CD4-positive, CD25-positive, alpha-beta regulatory T cell (primary cell): ENCODE results near the gene SLC16A5. TPM values are rescaled to one million over a fixed set of nuclear protein-coding genes. Genes with fewer than 3 reads are reported as not detected.

ENCODE experiments used
- ATAC-seq, 2 donors: fragments of 150-1000 bp; cut with Tn5 transposase; one replicate each; pipeline ENCODE4 v1.10.0; 2021; ENCODE audit warnings: low read depth in 2 of 2, moderate number of reproducible peaks in 2 of 2, moderate library complexity in 1 of 2
- DNase-seq, 3 donors: peaks; one replicate each; pipeline versions ENCODE4 v3.0.0 to v3.0.0-alpha.2; 2012 to 2022; ENCODE audit warnings: mixed read lengths in 1 of 3
- H3K27ac ChIP-seq: one replicate; pipeline ENCODE4 v1.7.0; 2013; ENCODE audit warnings: mild to moderate bottlenecking, low read length; ENCODE audit not compliant: insufficient read depth, poor library complexity, severe bottlenecking
- H3K27me3 ChIP-seq: one replicate; pipeline ENCODE4 v1.7.0; 2013; ENCODE audit warnings: low read length; ENCODE audit not compliant: control insufficient read depth, insufficient read depth
- H3K36me3 ChIP-seq: one replicate; pipeline ENCODE4 v1.7.0; 2013; ENCODE audit warnings: mild to moderate bottlenecking, low read length, moderate library complexity; ENCODE audit not compliant: control insufficient read depth, insufficient read depth
- H3K4me1 ChIP-seq: 2 replicates; pipeline ENCODE4 v1.7.0; 2013; ENCODE audit warnings: mild to moderate bottlenecking, low read length; ENCODE audit not compliant: insufficient read depth, control insufficient read depth, poor library complexity, severe bottlenecking
- H3K4me3 ChIP-seq: one replicate; pipeline ENCODE4 v1.7.0; 2013; ENCODE audit warnings: low read depth, mild to moderate bottlenecking, low read length, moderate library complexity
- H3K9me3 ChIP-seq, 2 experiments: 1 replicate in 1 of 2; 2 replicates in 1 of 2; pipeline ENCODE4 v1.7.0; 2013; ENCODE audit warnings: low read length in 2 of 2, mild to moderate bottlenecking in 1 of 2, moderate library complexity in 1 of 2; ENCODE audit not compliant: control insufficient read depth in 2 of 2
- H3K27ac Mint-ChIP-seq, 3 donors: one replicate each; pipeline ENCODE4 v1.8.0; 2020 to 2022; ENCODE audit warnings: mild to moderate bottlenecking in 3 of 3, mixed read lengths in 3 of 3, moderate library complexity in 2 of 3
- H3K27me3 Mint-ChIP-seq: one replicate; pipeline ENCODE4 v1.8.0; 2022; ENCODE audit warnings: mild to moderate bottlenecking, mixed read lengths
- H3K36me3 Mint-ChIP-seq: one replicate; pipeline ENCODE4 v1.8.0; 2020; ENCODE audit warnings: mixed read lengths
- H3K4me1 Mint-ChIP-seq, 4 donors: one replicate each; pipeline ENCODE4 v1.8.0; 2020 to 2022; ENCODE audit warnings: mixed read lengths in 4 of 4, mild to moderate bottlenecking in 1 of 4
- H3K4me3 Mint-ChIP-seq, 4 donors: one replicate each; pipeline ENCODE4 v1.8.0; 2020 to 2022; ENCODE audit warnings: mild to moderate bottlenecking in 4 of 4, mixed read lengths in 4 of 4, moderate library complexity in 3 of 4
- H3K9me3 Mint-ChIP-seq, 7 donors: one replicate each; pipeline ENCODE4 v1.8.0; 2020 to 2022; ENCODE audit warnings: mixed read lengths in 7 of 7, mild to moderate bottlenecking in 3 of 7, moderate library complexity in 2 of 7
- polyA plus RNA-seq, 4 donors: library from polyadenylated mRNA; unstranded; fragments of 300-500 nt; fragmentation: Illumina TruSeq; gene quantifications; one replicate each; pipeline ENCODE4 v1.2.3, GENCODE V29; 2021
- total RNA-seq: library from RNA; stranded (reverse); gene quantifications from one replicate; pipeline ENCODE4 v1.2.3, GENCODE V29; 2022

Gene SLC16A5
- total and polyA plus RNA-seq, 5 donors from 2014 or later, result 1.3 to 9.3 (median 2.2) TPM

- no peaks in the 10 kb centered on the region for H3K9me3 Mint-ChIP-seq
Measured at GRCh38 chr17:75154195-75155106, 66.7 kb downstream of the SLC16A5 start, which contains the start of gene JPT1. JPT1 (minus strand) TSS chr17:75154512; CDS start chr17:75154397, 115 bp downstream.

GRCh38 chr17:75155191-75155601, 67.4 kb downstream of the SLC16A5 start:
- no peak for ATAC-seq
- H3K27ac Mint-ChIP-seq, result peak overlapping the region in 2 of 3 donors; percentile 89 to 92
- peak overlapping the region; percentile 68 for H3K4me3 ChIP-seq
- no peaks in the 10 kb centered on the region for H3K27me3 ChIP-seq
- H3K4me3 Mint-ChIP-seq, result peak overlapping the region; percentile 5 to 94 (median 52)
- DNase-seq, result no peak
- no peaks in the 10 kb centered on the region for H3K9me3 ChIP-seq
- peak overlapping the region; percentile 78 for H3K27ac ChIP-seq
- no peaks in the 10 kb centered on the region for H3K36me3 Mint-ChIP-seq
- H3K4me1 Mint-ChIP-seq, result peaks cover 12 to 37% (median 21%) of the 10 kb centered on the region in 4 donors
- H3K27me3 Mint-ChIP-seq, result peaks cover 4% of the 10 kb centered on the region
- H3K9me3 Mint-ChIP-seq, result no peaks in the 10 kb centered on the region
- peaks cover 31% of the 10 kb centered on the region for H3K4me1 ChIP-seq
- H3K36me3 ChIP-seq, result no peaks in the 10 kb centered on the region

More at GRCh38 chr17:75154195-75155106, 66.7 kb downstream of the SLC16A5 start, which contains the start of gene JPT1:
- H3K27ac ChIP-seq, result peak within 1 kb of the TSS; percentile 78
- H3K27me3 ChIP-seq, result no peaks in the 10 kb centered on the region
- Mint-ChIP-seq H3K36me3 (no peaks in the 10 kb centered on the region), H3K27ac (peak within 1 kb of the TSS; percentile 89 to 92 (median 90)), H3K4me1 (peaks cover 17 to 40% (median 25%) of the 10 kb centered on the region in 4 donors), H3K27me3 (peaks cover 4% of the 10 kb centered on the region), H3K4me3 (peak within 1 kb of the TSS; percentile 87 to 97 (median 94))
- peak within 1 kb of the TSS; percentile 94 for H3K4me3 ChIP-seq
- ATAC-seq (peak; percentile 98 to 99), DNase-seq (peak; percentile 96 to 100 (median 96))
- peaks cover 31% of the 10 kb centered on the region for H3K4me1 ChIP-seq
- H3K36me3 ChIP-seq, result no peaks in the 10 kb centered on the region
- no peaks in the 10 kb centered on the region for H3K9me3 ChIP-seq

Other genes with a start within 250 kb of the SLC16A5 start
- not detected for gene GRIN2C, start 228.1 kb upstream of the SLC16A5 start, total RNA-seq
- gene GRIN2C, start 228.1 kb upstream of the SLC16A5 start, polyA plus RNA-seq, result not detected
- gene FDXR, start 215.0 kb upstream of the SLC16A5 start, total RNA-seq, result 7.8 TPM
- gene FDXR, start 215.0 kb upstream of the SLC16A5 start, polyA plus RNA-seq, result 10 to 100 TPM in 2 of 4 donors, 1 to 10 TPM in 2; 5.4 to 15.7 (median 10.5) TPM
- not detected for gene FADS6, start 194.3 kb upstream of the SLC16A5 start, total RNA-seq
- not detected for gene FADS6, start 194.3 kb upstream of the SLC16A5 start, polyA plus RNA-seq
- gene USH1G, start 164.7 kb upstream of the SLC16A5 start, total RNA-seq, result not detected
- not detected for gene USH1G, start 164.7 kb upstream of the SLC16A5 start, polyA plus RNA-seq
- gene OTOP2, start 163.7 kb upstream of the SLC16A5 start, total RNA-seq, result not detected
- not detected for gene OTOP2, start 163.7 kb upstream of the SLC16A5 start, polyA plus RNA-seq
- not detected for gene OTOP3, start 152.1 kb upstream of the SLC16A5 start, total RNA-seq
- gene OTOP3, start 152.1 kb upstream of the SLC16A5 start, polyA plus RNA-seq, result not detected
- gene HID1, start 115.2 kb upstream of the SLC16A5 start, total RNA-seq, result 5.6 TPM
- gene HID1, start 115.2 kb upstream of the SLC16A5 start, polyA plus RNA-seq, result 1 to 10 TPM; 1.4 to 2.7 (median 2.4) TPM
- gene CDR2L, start 100.3 kb upstream of the SLC16A5 start, total RNA-seq, result not detected
- under 1 TPM in 2 of 4 donors, not detected in 2; 0.05 to 0.09 TPM for gene CDR2L, start 100.3 kb upstream of the SLC16A5 start, polyA plus RNA-seq
- 25.7 TPM for gene MRPL58, start 75.3 kb upstream of the SLC16A5 start, total RNA-seq
- 10 to 100 TPM; 64.0 to 95.8 (median 74.6) TPM for gene MRPL58, start 75.3 kb upstream of the SLC16A5 start, polyA plus RNA-seq
- gene ATP5PD, start 41.0 kb upstream of the SLC16A5 start, total RNA-seq, result 139 TPM
- 100 to 1,000 TPM; 410 to 536 (median 467) TPM for gene ATP5PD, start 41.0 kb upstream of the SLC16A5 start, polyA plus RNA-seq
- gene KCTD2, start 40.7 kb upstream of the SLC16A5 start, total RNA-seq, result 23.4 TPM
- gene KCTD2, start 40.7 kb upstream of the SLC16A5 start, polyA plus RNA-seq, result 1 to 10 TPM; 5.8 to 10.0 (median 8.1) TPM
- gene ARMC7, start 22.0 kb downstream of the SLC16A5 start, total RNA-seq, result 12.8 TPM
- 1 to 10 TPM; 3.1 to 4.6 (median 4.2) TPM for gene ARMC7, start 22.0 kb downstream of the SLC16A5 start, polyA plus RNA-seq
- gene NT5C, start 43.8 kb downstream of the SLC16A5 start, total RNA-seq, result 31.6 TPM
- gene NT5C, start 43.8 kb downstream of the SLC16A5 start, polyA plus RNA-seq, result 10 to 100 TPM; 55.4 to 66.9 (median 57.2) TPM
- gene JPT1, start 66.6 kb downstream of the SLC16A5 start, total RNA-seq, result 70.9 TPM
- gene JPT1, start 66.6 kb downstream of the SLC16A5 start, polyA plus RNA-seq, result 100 to 1,000 TPM; 143 to 231 (median 192) TPM
- gene SUMO2, start 95.0 kb downstream of the SLC16A5 start, total RNA-seq, result 318 TPM
- 100 to 1,000 TPM; 416 to 660 (median 495) TPM for gene SUMO2, start 95.0 kb downstream of the SLC16A5 start, polyA plus RNA-seq
- gene NUP85, start 117.7 kb downstream of the SLC16A5 start, total RNA-seq, result 79.5 TPM
- 10 to 100 TPM; 31.1 to 60.7 (median 44.3) TPM for gene NUP85, start 117.7 kb downstream of the SLC16A5 start, polyA plus RNA-seq
- 92.6 TPM for gene GGA3, start 173.7 kb downstream of the SLC16A5 start, total RNA-seq
- 10 to 100 TPM in 3 of 4 donors, 1 to 10 TPM in 1; 8.0 to 17.2 (median 10.9) TPM for gene GGA3, start 173.7 kb downstream of the SLC16A5 start, polyA plus RNA-seq
- gene MRPS7, start 173.9 kb downstream of the SLC16A5 start, total RNA-seq, result 32.3 TPM
- 100 to 1,000 TPM; 119 to 141 (median 120) TPM for gene MRPS7, start 173.9 kb downstream of the SLC16A5 start, polyA plus RNA-seq
- 35.7 TPM for gene MIF4GD, start 183.3 kb downstream of the SLC16A5 start, total RNA-seq
- 100 to 1,000 TPM in 1 of 4 donors, 10 to 100 TPM in 3; 78.3 to 102 (median 89.4) TPM for gene MIF4GD, start 183.3 kb downstream of the SLC16A5 start, polyA plus RNA-seq
- gene SLC25A19, start 201.5 kb downstream of the SLC16A5 start, total RNA-seq, result 24.9 TPM
- 10 to 100 TPM; 15.1 to 21.9 (median 19.0) TPM for gene SLC25A19, start 201.5 kb downstream of the SLC16A5 start, polyA plus RNA-seq